K562 treated with DMSO at 1 percent for 24 hours (cell line): ENCODE results near the gene ACOT7. TPM values are rescaled to one million over a fixed set of nuclear protein-coding genes. Genes with fewer than 3 reads are reported as not detected.

Experiments used
- total RNA-seq: library from RNA; unstranded; fragments of 300-600 nt; gene quantifications from 2 replicates; pipeline ENCODE4 v1.2.3, GENCODE V29; 2022; ENCODE audit warnings: low read depth; ENCODE audit not compliant: insufficient read depth

The ACOT7 gene, protein sequence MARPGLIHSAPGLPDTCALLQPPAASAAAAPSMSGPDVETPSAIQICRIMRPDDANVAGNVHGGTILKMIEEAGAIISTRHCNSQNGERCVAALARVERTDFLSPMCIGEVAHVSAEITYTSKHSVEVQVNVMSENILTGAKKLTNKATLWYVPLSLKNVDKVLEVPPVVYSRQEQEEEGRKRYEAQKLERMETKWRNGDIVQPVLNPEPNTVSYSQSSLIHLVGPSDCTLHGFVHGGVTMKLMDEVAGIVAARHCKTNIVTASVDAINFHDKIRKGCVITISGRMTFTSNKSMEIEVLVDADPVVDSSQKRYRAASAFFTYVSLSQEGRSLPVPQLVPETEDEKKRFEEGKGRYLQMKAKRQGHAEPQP
- 86.2 and 97.4 TPM in 2 replicates for total RNA-seq

DNA sequence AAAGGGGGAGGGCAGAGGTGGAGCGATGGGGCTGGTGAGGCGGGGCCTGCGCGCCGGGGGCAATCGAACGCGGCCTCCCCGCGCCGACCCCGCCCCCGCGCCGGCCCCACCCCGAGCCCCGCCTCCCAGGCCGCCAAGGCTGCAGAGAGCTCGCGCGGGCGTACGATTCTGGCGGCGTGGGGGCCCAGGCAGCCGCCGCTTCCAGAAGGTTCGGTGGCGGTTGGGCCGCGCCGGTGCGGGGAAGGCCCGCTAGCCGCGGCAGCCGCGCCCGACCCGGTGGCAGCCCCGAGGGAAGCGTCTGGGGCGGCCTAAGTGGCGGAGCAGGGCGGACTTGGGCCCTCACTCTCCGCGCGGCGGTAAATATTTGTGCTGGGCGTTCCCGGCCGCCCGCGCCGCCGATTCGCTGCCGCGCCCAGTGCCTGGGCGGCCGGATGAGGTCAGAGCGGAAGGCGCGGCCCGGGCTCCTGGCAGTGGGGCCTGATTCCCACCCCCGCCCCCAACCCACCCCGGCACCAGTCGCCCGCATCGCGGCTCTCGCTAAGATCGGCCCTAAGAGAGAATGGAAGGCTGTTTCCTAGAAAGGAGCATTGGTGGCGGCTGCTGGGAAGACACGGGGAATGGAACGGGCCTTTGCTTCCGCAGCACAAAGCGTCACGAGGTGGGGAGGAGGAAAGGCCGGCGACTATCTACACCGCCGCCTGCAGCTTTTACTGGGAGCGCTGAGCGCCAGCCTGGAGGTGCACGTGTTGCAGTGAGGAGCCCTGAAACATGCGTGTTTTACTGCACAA, at the start of gene ACOT7:
TSS of gene ACOT7 (minus strand) at position 368 of the 788 bp plus-strand sequence. CDS start 368 bp downstream, outside the sequence.

DNA sequence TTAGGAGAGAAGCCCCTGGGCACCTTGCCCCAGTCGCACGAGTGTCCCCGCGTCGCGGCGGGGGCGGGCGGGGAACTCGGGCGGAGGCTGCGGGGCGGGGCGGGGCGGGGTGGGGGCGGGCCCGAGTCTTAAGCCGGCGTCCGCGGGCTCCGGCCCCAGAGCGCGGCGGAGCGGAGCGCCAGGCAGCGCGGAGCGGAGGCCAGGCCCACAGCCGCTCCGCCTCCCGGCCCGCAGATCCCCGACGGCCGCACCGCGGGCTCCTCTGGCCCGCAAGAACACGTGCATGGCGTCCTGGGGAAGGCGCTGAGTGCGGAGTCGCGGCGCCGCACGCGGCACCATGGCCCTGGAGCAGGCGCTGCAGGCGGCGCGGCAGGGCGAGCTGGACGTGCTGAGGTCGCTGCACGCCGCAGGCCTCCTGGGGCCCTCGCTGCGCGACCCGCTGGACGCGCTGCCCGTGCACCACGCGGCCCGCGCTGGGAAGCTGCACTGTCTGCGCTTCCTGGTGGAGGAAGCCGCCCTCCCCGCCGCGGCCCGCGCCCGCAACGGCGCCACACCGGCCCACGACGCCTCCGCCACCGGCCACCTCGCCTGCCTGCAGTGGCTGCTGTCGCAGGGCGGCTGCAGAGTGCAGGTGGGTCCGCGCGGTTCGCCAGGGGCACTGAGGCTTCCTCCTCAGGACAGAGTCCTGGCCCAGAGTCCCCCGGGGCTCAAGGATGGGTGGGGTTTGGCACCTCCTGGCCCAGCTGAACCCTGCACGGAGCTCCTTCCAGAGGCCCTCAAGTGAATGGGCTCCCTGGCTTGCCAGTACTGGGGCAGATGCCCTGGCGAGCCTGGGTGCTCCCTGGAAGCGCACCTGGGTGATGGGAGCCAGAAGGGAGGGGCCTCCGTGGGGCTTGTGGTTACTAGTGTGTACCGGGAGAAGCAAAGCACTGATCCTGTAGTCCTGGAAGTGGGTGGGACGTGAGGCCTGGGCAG, 31.3 kb upstream of the ACOT7 start, which contains the start of gene ESPN:
TSS of gene ESPN (plus strand) at position 158 of the 975 bp plus-strand sequence. CDS start at position 338, 180 bp downstream.

DNA sequence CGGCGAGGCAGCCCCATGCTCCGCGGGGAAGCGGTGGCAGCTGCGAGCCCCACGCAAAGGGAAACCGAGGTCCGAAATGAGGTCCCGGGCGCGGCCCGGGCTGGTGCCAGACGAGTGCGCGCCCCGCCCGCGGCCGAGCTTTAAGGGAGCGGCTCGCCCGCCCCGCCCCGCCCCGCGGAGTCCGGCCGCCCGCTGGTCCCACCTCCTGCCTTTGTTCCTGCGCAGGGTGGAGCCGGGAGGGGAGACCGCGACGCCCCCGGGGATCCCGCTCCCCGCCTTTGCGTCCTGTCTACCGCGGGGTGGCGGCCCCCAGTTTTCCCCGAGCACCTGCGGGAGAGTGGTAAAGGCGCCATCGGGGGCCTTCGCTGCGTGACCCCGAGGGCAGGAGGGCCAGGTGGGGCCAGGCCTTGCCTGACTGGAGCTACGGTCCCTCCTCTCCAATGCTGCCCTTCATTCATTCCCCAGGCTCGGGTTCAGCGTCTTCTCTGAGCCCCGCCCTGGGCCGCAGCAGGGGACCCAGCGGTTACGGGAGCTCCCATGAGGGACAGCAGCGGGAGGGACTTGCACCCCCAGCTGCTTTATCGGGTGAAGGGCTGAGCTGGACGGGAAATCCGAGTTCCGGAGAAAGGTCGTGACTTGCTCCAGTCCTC, 26.4 kb upstream of the ACOT7 start, which contains the start of gene HES2:
TSS of gene HES2 (minus strand) at position 116 of the 650 bp plus-strand sequence. CDS start at position 17, 99 bp downstream.

DNA sequence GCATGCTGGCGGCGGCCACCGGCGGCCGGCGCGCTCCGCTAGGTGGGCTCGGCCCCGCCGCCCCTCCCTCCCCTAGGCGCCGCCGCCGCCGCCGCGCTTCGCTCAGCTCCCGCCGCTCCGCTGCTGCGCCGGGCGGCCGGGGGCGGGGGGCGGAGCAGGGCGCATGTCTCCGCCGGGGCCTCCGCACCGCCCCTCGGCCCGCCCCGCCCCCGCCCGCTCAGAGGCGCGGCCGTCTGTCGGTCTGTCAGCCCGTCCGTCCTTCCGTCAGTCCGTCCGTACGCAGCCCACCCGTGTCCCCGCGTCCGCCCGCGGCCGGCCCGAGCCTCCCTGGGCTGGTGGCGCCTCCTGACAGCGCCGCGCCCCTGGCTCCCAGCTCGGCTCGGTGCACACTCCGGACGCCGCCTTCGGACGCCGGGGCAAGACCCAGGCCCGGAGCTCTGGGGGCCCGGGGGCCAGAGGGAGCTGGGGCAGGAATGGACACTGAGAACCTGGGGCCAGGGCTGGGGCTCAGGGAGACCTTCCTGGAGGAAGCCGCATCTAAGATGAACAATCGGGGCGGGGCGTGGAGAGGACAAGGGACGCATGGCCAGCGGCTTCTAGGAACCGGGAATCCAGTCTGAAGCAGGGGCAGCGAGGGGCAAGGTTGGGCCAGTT, 132.5 kb downstream of the ACOT7 start, which contains the start of gene GPR153:
TSS of gene GPR153 (minus strand) at position 138 of the 654 bp plus-strand sequence. CDS start 6,193 bp downstream, outside the sequence.

DNA sequence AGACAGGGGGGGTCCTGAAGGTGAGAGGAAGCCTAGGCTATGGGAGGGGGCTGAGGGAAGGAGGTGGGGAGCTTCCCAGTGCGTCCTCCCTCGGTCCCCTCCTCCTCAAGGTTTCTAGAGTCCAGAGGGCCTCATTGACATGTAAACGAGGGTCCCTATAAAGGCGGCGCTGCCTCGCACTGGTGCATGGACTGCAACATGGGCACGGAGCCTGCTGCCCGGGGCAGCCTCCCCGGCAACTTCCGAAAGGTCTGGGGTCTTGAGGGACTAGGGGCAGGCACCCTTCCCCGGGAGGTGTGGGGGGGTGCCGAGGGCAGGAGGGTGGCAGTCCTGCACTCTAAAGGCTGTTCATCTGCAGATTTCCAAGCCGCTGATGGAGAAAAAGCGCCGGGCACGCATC, 149.6 kb downstream of the ACOT7 start, which contains the start of gene HES3:
TSS of gene HES3 (plus strand) at position 187 of the 400 bp plus-strand sequence. CDS start at position 374, 187 bp downstream.

Other genes starting within 250 kb of the ACOT7 start
- 0.06 and 0.12 TPM in 2 replicates for gene CHD5, start 213.4 kb downstream of the ACOT7 start, total RNA-seq
- 280 and 312 TPM in 2 replicates for gene RPL22, start 194.2 kb downstream of the ACOT7 start, total RNA-seq
- 13.2 and 13.6 TPM in 2 replicates for gene RNF207, start 187.6 kb downstream of the ACOT7 start, total RNA-seq
- 54.5 and 57.7 TPM in 2 replicates for gene ICMT, start 157.8 kb downstream of the ACOT7 start, total RNA-seq
- gene HES3, start 149.6 kb downstream of the ACOT7 start, total RNA-seq: not detected in 2 replicates
- 3.0 and 3.2 TPM in 2 replicates for gene GPR153, start 132.7 kb downstream of the ACOT7 start, total RNA-seq
- not detected in 2 replicates for gene HES2, start 26.2 kb upstream of the ACOT7 start, total RNA-seq
- 4.8 and 7.7 TPM in 2 replicates for gene ESPN, start 31.0 kb upstream of the ACOT7 start, total RNA-seq
- gene TNFRSF25, start 72.4 kb upstream of the ACOT7 start, total RNA-seq: 1.1 TPM in 1 of 2 replicates, not detected in the other
- gene PLEKHG5, start 97.9 kb upstream of the ACOT7 start, total RNA-seq: 0.09 TPM in 1 of 2 replicates, not detected in the other
- 8.0 and 12.9 TPM in 2 replicates for gene NOL9, start 160.7 kb upstream of the ACOT7 start, total RNA-seq
- gene TAS1R1, start 161.5 kb upstream of the ACOT7 start, total RNA-seq: 0.29 and 0.52 TPM in 2 replicates
- 79.8 and 80.2 TPM in 2 replicates for gene ZBTB48, start 186.2 kb upstream of the ACOT7 start, total RNA-seq
- gene KLHL21, start 209.1 kb upstream of the ACOT7 start, total RNA-seq: 91.9 and 95.6 TPM in 2 replicates
- 22.4 and 24.6 TPM in 2 replicates for gene PHF13, start 220.0 kb upstream of the ACOT7 start, total RNA-seq
- gene THAP3, start 231.1 kb upstream of the ACOT7 start, total RNA-seq: 39.9 and 42.9 TPM in 2 replicates